GM10266 (cell line): ENCODE measurements around the gene HDAC8.

ENCODE experiments used
- DNase-seq: peaks from one replicate; pipeline ENCODE4 v3.0.0; 2012; ENCODE audit errors: extremely low spot score
- CTCF ChIP-seq: IDR thresholded peaks from 2 replicates; pipeline ENCODE4 v1.5.1; 2012; ENCODE audit warnings: mild to moderate bottlenecking, low read depth; ENCODE audit not compliant: control insufficient read depth, insufficient read depth; ENCODE audit errors: missing control alignments

The HDAC8 gene

GRCh38 chrX:72478853-72479252, 93.8 kb downstream of the HDAC8 start:
- DNase-seq, result no peak
- TF ChIP-seq CTCF, result no peak

DNA sequence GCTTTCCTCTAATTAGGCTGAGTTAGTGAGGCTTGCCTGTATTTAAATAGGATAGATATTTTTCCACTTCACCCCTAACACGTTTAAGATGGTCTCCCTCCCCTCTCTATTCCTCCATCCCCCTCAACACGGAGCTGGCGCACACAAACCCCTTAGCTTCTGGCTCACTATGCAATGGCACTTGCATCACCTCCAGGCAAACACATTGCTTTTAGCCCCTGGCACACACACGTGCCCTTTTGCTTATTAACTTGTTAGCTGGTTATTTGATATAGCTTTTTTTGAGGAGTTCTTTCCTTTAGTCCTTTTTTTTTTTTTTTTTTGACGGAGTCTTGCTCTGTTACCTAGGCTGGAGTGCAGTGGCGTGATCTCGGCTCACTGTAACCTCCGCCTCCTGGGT, 94.3 kb downstream of the HDAC8 start:
- TF ChIP-seq CTCF, result no peak
- no peak for DNase-seq

DNA sequence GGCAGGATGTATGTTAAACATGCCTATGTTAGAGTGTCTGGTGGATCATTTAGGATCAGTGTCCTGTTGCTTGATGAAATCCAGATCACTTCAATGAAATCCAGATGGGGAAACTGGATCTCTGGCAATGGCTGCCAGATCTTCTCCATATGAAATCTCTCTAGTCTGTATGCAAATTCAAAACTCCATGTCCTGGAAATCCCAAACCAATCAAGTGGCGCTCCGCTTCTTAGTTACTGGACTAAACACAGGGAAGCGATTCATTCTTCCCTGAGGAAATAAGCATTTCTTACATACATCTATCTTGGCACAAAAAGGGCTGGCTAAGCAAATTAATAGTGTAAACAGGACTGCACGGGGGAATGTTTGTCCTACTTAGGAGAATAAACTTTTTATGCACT, 94.9 kb downstream of the HDAC8 start:
- no peak for DNase-seq
- TF ChIP-seq CTCF, result no peak

DNA sequence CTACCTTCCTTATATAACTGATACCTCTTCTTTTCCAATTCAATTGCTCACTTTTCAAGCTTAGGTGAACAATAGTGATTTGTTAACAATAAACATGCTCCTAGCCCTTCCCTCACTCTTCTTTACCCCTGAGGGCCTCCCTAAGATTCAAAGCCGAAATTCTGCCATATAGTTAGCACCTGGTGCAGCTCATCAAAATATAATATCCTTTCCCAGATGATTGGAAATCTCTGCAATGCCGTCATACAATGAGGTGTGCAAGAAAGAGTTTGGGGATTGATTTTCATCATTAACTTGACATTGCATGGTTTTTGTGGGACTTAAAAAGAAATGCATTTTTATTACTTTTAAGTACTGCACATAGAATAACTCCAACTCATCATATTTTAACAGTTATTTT, 95.3 kb downstream of the HDAC8 start:
- no peak for TF ChIP-seq CTCF
- DNase-seq, result no peak

DNA sequence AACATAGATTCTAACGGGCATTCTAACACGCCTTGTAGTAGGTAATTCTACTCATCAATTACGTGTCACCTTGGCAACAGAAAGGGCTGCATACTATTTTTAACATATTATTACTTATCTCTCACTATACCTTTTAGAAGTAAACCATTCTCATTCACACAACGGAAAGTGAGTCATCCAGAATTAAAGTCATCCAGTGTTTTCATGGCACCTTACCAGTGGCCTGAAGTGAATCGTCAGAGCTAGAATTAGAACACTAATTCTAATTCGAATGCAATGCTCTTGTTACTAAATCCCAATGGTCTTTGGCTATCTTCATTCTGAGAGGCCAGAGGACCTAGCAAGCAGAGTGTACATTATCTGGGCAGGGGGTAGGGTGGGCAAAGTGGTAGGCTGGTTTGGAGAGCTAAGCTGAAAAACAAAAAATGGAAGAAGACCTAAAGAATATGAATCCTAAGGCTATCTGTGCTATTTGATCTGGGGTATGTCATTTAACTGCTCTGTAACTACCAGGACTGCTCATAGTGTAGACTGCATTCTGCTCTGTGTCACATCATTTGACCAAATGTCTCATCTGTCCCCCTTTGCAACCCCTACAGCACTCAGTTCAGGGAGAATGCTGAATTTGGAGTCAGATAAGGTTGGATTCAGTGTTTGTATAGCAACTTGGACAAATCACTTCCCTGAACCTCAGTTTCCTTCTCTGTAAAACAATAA, 96.5 kb downstream of the HDAC8 start:
- no peak for DNase-seq
- TF ChIP-seq CTCF, result no peak

DNA sequence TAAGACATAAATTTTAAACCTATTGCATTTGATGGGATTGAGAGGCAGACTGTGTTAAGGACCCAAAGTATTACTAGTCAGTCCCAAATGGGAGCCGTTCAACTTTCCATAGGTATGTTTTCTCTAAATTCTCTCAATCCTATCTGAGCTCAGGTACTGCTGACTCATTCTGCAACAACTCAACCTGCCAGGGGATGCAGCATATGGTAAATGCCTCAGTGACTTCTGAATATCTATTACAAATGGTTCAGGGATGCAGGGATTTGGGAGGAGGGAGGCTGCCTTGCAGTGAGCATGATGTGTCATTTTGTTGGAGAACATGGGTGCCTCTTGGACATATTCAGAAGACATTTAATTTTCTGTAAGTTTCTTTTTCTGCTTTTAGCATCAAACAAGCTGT, 97.3 kb downstream of the HDAC8 start:
- no peak for DNase-seq
- no peak for TF ChIP-seq CTCF

DNA sequence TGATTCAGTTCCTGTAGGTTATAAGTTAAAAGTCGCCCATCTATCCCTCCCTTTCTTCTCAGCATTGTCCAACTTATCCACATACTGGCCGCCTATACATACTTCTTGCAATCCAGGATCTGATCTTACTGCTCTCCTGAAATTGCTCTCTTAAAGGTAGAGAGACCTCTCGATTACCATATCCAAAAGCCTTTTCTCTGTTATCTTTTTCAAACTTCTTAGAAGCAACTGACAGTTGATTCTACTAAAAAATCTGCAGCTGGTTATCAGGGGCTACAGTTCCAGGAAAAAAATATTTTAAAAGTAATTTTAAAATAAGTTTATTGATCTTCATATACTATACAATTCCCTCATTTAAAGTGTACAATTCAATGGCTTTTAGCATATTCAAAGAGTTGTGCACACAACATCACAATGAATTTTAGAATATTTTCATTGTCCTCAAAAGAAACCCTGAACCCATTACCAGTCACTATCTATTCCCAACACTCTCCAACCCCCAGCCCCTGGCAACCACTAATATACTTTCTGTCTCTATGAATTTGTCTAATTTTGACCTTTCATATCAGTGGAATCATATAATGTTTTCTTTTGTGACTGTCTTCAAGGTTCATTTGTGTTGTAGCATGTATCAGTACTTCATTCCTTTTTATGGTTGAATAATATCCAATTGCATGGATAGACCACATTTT, 102.0 kb downstream of the HDAC8 start:
- no peak for TF ChIP-seq CTCF
- no peak for DNase-seq
